Heart right ventricle (tissue), 16 donors: ENCODE data around the gene FAM83G. TPM values are rescaled to one million over a fixed set of nuclear protein-coding genes. Genes with fewer than 3 reads are reported as not detected.

Experiments used
- ATAC-seq, 8 donors: fragments of 200-7000 bp; cut with Tn5 transposase; one replicate each; pipeline ENCODE4 v1.9.1; 2020; ENCODE audit warnings: mild to moderate bottlenecking in 8 of 8, moderate library complexity in 8 of 8, moderate number of reproducible peaks in 1 of 8
- DNase-seq, 2 donors: peaks; one replicate each; pipeline ENCODE4 v3.0.0-alpha.2; 2020
- H3K27ac ChIP-seq, 10 donors: fragments of 200-600 bp; sonication (generic) in 2 of 10; one replicate each; pipeline versions ENCODE4 v1.5.0 to v1.8.0; 2020 to 2022; ENCODE audit warnings: mild to moderate bottlenecking in 3 of 10
- H3K27me3 ChIP-seq, 7 donors: fragments of 200-600 bp; one replicate each; pipeline ENCODE4 v1.8.0; 2021 to 2022; ENCODE audit warnings: mild to moderate bottlenecking in 2 of 7
- H3K36me3 ChIP-seq, 9 donors: fragments of 200-600 bp; sonication (generic) in 1 of 9; one replicate each; pipeline versions ENCODE4 v1.5.0 to v1.8.0; 2020 to 2022; ENCODE audit warnings: mild to moderate bottlenecking in 2 of 9
- H3K4me1 ChIP-seq, 9 donors: fragments of 200-600 bp; sonication (generic) in 1 of 9; one replicate each; pipeline versions ENCODE4 v1.5.0 to v1.8.0; 2020 to 2022; ENCODE audit warnings: mild to moderate bottlenecking in 4 of 9
- H3K4me3 ChIP-seq, 10 donors: fragments of 200-600 bp; sonication (generic) in 2 of 10; one replicate each; pipeline versions ENCODE4 v1.5.0 to v1.8.0; 2020 to 2022; ENCODE audit warnings: mild to moderate bottlenecking in 7 of 10, moderate library complexity in 2 of 10
- H3K9me3 ChIP-seq, 11 donors: fragments of 200-600 bp in 10 of 11; sonication (generic) in 2 of 11; one replicate each; pipeline versions ENCODE4 v1.5.0 to v1.8.0; 2013 to 2022; ENCODE audit warnings: mild to moderate bottlenecking in 2 of 11, control low read depth in 1 of 11, moderate library complexity in 1 of 11
- WGBS, 2 donors: extraction: QIAGEN DNeasy Blood & Tissue Kit; methylation state at CpG; one replicate each; pipeline ENCODE4 v1.1.7; 2013; ENCODE audit warnings: inconsistent platforms in 1 of 2; 5-methylcytosine and 5-hydroxymethylcytosine counted together
- intact Hi-C, 10 donors: fragments of 100-400 bp; cut with DNase I; formaldehyde crosslinking; loops; one replicate each; pipeline versions ENCODE4 v1.11.1 to v1.14.2; 2022
- polyA plus RNA-seq, 2 donors: library from polyadenylated mRNA; stranded (reverse); fragments of 200-250 nt; gene quantifications; one replicate each; pipeline ENCODE4 v1.2.3, GENCODE V29; 2013
- total RNA-seq, 10 donors: library from RNA; stranded (reverse); fragmentation: NEBNext Ultra II Directional in 3 of 10; extraction: Animal tissue kit (Norgen Biotek cat#: 25700) in 3 of 10; gene quantifications; one replicate each; pipeline versions ENCODE4 v1.2.1 to v1.2.4, GENCODE V29; 2021 to 2023
- TF ChIP-seq, protein P1 (sequence below), 9 donors: fragments of 200-600 bp; sonication (generic) in 2 of 9; IDR thresholded peaks; one replicate each; pipeline versions ENCODE4 v1.5.0 to v1.8.0; 2021 to 2022; ENCODE audit warnings: antibody characterized with exemption in 9 of 9, mild to moderate bottlenecking in 5 of 9, moderate library complexity in 1 of 9
- donor health status: Arrhythmogenic right ventricular cardiomyopathy.
- donor health status: ischemic (EF 13 %, LVEDD 7.1; RV severe dilation, severe dysfunction).
- donor health status: healthy with polysubstance abuse.
- donor health status: DM: no; HTN: yes; CAD: no.
- donor health status: DM: no; HTN: no; CAD: no.
- donor health status: ischemic (EF 25% LVEDD 6.9; RV normal size, moderate dysfunction).
- donor health status: ischemic (EF 25% LVEDD 5.7; RV mildly dilated, moderate dysfunction).
- donor health status: healthy.
- donor health status: DM: yes; HTN: yes; CAD: no.
- donor health status: Ischemic cardiomyopathy.
- donor health status: ischemic (EF 35%, LVEDD 5.7; RV mildly dilated, moderate dysfunction).
- donor health status: nonischemic (EF 11% LVEDD 7.7; RV severe dilation, severe dysfunction).
- donor health status: DM: yes; HTN: yes; CAD: no.
- donor health status: PGD.
- donor health status: ischemic (EF 29% LVEDD 5.4; RV normal size, mild dysfunction).
- donor health status: nonischemic (EF 23%, LVEDD 6.1; RV moderate dilation, normal function).

Gene FAM83G
- total and polyA plus RNA-seq, 12 donors: 0.96 to 5.5 (median 1.7) TPM

DNA sequence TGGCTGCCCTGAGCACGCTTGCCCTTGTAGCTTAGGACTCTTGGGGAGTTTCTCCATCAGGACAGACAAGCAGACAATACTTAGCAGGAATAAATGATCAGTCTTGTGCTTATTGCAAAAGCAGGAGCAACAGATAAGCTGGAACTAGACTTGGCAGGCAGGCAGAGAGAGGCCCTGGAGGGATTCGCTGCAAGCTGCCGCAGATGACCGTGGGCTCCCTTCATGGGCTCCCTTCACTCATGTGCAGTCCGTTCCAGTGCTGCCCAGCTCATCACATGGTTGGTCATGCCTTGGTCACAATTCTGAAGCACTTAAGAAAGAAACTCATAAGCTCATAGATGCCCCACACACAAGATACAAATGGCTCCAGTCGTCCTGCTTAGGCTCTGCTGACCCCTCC lies 55.0 kb downstream of the FAM83G start:
- ATAC-seq (peak; percentile 22 to 70 (median 60)), DNase-seq (no peak)
- no peak overlapping the region for H3K27ac ChIP-seq
- H3K36me3 ChIP-seq: no peaks in the 10 kb centered on the region
- H3K4me1 ChIP-seq: peaks cover 0 to 23% (median 9%) of the 10 kb centered on the region in 9 donors
- WGBS, 2 donors: 43 to 45% methylated on average over 6 of the region's 6 CpGs
- no peak overlapping the region for H3K4me3 ChIP-seq
- TF ChIP-seq, protein P1, sequence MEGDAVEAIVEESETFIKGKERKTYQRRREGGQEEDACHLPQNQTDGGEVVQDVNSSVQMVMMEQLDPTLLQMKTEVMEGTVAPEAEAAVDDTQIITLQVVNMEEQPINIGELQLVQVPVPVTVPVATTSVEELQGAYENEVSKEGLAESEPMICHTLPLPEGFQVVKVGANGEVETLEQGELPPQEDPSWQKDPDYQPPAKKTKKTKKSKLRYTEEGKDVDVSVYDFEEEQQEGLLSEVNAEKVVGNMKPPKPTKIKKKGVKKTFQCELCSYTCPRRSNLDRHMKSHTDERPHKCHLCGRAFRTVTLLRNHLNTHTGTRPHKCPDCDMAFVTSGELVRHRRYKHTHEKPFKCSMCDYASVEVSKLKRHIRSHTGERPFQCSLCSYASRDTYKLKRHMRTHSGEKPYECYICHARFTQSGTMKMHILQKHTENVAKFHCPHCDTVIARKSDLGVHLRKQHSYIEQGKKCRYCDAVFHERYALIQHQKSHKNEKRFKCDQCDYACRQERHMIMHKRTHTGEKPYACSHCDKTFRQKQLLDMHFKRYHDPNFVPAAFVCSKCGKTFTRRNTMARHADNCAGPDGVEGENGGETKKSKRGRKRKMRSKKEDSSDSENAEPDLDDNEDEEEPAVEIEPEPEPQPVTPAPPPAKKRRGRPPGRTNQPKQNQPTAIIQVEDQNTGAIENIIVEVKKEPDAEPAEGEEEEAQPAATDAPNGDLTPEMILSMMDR (IDR thresholded peaks at IDR 0.05): no peak
- H3K27me3 ChIP-seq: peaks cover 0 to 5% (median 0%) of the 10 kb centered on the region in 7 donors
- intact Hi-C loops: loop anchor here in 1 of 10 donors (10.0 kb wide), 1 partner anchor 85 kb away; no protein-coding TSS in a partner anchor
- no peaks in the 10 kb centered on the region for H3K9me3 ChIP-seq

DNA sequence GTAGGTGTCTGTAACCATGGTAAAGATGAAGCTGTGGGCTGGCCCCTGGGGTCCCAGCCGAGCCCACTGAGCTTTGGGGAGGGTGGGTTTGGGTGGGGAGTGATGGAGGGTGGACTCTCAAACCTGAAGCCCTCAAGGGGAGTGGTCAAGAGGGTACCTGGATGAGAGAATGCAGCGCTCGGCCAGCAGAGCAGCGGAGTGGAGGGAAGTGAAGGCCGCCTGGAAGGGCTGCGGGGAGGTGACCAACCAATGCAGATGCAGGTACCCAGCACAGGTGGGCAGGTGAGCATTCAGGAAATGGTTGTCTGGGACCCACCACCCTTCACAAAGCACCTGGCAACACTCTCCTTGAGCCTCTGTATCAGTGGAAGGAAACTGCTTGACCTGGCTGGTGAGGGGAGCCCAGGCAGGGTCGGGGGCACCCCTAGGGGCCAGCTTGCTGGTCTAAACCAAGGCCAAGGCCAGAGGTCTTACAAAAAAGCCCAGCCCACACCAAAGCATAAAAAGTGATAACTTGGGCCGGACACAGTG lies 56.0 kb downstream of the FAM83G start:
- ATAC-seq (no peak), DNase-seq (no peak)
- no peak overlapping the region for H3K4me3 ChIP-seq
- no peaks in the 10 kb centered on the region for H3K36me3 ChIP-seq
- H3K4me1 ChIP-seq: peaks cover 0 to 23% (median 9%) of the 10 kb centered on the region in 9 donors
- TF ChIP-seq, protein P1 (IDR thresholded peaks at IDR 0.05): no peak
- H3K27me3 ChIP-seq: peaks cover 0 to 5% (median 0%) of the 10 kb centered on the region in 7 donors
- H3K9me3 ChIP-seq: no peaks in the 10 kb centered on the region
- intact Hi-C loops: loop anchor here in 1 of 10 donors (10.0 kb wide), 1 partner anchor 84 kb away; no protein-coding TSS in a partner anchor
- no peak overlapping the region for H3K27ac ChIP-seq
- 85 to 91% methylated on average over 8 of the region's 8 CpGs for WGBS, 2 donors

DNA sequence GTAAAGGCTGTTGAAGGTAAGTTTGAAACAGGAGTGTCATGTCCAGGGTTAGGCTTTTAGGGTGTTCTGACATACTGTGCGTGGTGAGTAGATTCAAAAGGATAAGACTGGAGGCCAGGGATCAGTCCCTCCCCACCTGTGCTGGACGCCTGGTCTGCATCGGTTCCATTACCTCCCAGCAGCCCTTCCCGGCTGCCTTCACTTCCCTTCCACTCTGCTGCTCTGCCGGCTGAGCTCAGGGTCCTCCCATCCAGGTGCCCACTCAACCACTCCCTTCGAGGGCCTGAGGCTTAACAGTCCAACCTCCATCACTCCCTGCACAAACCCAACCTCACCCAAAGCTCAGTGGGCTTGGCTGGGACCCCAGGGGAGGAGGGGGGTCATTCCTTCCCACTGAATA lies 56.7 kb downstream of the FAM83G start:
- peaks cover 0 to 23% (median 9%) of the 10 kb centered on the region in 9 donors for H3K4me1 ChIP-seq
- peaks cover 0 to 5% (median 0%) of the 10 kb centered on the region in 7 donors for H3K27me3 ChIP-seq
- DNase-seq: no peak
- intact Hi-C loops: loop anchor here in 1 of 10 donors (10.0 kb wide), 1 partner anchor 83 kb away; no protein-coding TSS in a partner anchor
- no peak overlapping the region for H3K4me3 ChIP-seq
- no peak for ATAC-seq
- TF ChIP-seq, protein P1 (IDR thresholded peaks at IDR 0.05): no peak
- no peak overlapping the region for H3K27ac ChIP-seq
- WGBS, 2 donors: 76% methylated on average over 6 of the region's 6 CpGs
- H3K36me3 ChIP-seq: no peaks in the 10 kb centered on the region
- H3K9me3 ChIP-seq: no peaks in the 10 kb centered on the region

DNA sequence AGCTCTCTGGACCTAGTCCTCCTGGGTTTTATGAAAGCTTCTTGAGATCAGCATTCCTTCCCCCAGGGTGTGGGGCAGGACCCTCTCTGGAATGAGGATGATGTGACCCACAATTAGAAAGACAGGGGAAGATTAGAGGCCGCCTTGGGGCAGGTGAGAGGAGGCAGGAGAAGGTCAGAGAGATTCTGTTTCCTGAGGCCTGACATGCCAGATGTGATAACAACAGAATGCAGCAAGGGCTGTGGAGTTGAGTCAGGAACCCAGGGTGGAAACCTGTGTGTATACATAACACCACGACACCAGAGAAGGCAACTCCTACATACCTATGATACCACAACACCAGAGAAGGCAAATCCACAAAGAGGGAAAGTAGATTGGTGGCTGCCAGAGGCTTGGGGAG lies 58.0 kb downstream of the FAM83G start:
- Histone ChIP-seq H3K9me3 (no peaks in the 10 kb centered on the region), H3K36me3 (no peaks in the 10 kb centered on the region), H3K4me3 (no peak overlapping the region), H3K4me1 (peaks cover 0 to 23% (median 9%) of the 10 kb centered on the region in 9 donors), H3K27ac (no peak overlapping the region), H3K27me3 (peaks cover 0 to 5% (median 0%) of the 10 kb centered on the region in 7 donors)
- intact Hi-C loops: loop anchor here in 1 of 10 donors (10.0 kb wide), 1 partner anchor 82 kb away; no protein-coding TSS in a partner anchor
- no peak for ATAC-seq
- WGBS, 2 donors: 47 to 59% methylated on average over 2 of the region's 2 CpGs
- DNase-seq: no peak
- TF ChIP-seq, protein P1 (IDR thresholded peaks at IDR 0.05): no peak
